Fibroblast of lung (primary cell): ENCODE results near the gene GALNT7.

Experiments used
- CTCF ChIP-seq, 2 donors: IDR thresholded peaks in 1 of 2; conservative IDR thresholded peaks in 1 of 2; 1 replicate in 1 of 2; 2 replicates in 1 of 2; pipeline ENCODE4 v1.5.1; 2011 to 2012; ENCODE audit warnings: low read length in 2 of 2, control low read depth in 1 of 2, inconsistent platforms in 1 of 2, low read depth in 1 of 2, mild to moderate bottlenecking in 1 of 2
- EZH2 ChIP-seq: IDR thresholded peaks from 2 replicates; pipeline ENCODE4 v1.5.1; 2012; ENCODE audit warnings: low read length, control low read depth, mild to moderate bottlenecking; ENCODE audit errors: missing control alignments

GRCh38 chr4:173223743-173224142 lies 55.1 kb downstream of the GALNT7 start:
- no peak for TF ChIP-seq CTCF (conservative IDR thresholded peaks at IDR 0.05 in 1 of 2, IDR thresholded peaks at IDR 0.05 in 1 of 2; ENCODE audit: low read depth in 1 of 2, low read length in 2 of 2)
- no peak for TF ChIP-seq EZH2
